Upper lobe of left lung (tissue), 6 donors: ENCODE results near the gene ZNF362. TPM values are rescaled to one million over a fixed set of nuclear protein-coding genes. Genes with fewer than 3 reads are reported as not detected.

Source experiments
- ATAC-seq, 2 donors: fragments of 200-7000 bp; cut with Tn5 transposase; one replicate each; pipeline ENCODE4 v1.9.1; 2022; ENCODE audit warnings: mild to moderate bottlenecking in 2 of 2, moderate library complexity in 2 of 2; ENCODE audit not compliant: low FRiP score in 2 of 2
- DNase-seq, 2 donors: peaks; one replicate each; pipeline ENCODE4 v3.0.0-alpha.2; 2019 to 2020
- H3K27ac ChIP-seq, 4 donors: fragments of 200-600 bp; sonication (generic); one replicate each; pipeline ENCODE4 v1.5.1; 2016 to 2019
- H3K27me3 ChIP-seq, 4 donors: fragments of 200-600 bp; sonication (generic); one replicate each; pipeline ENCODE4 v1.5.1; 2017 to 2019
- H3K36me3 ChIP-seq, 4 donors: fragments of 200-600 bp; sonication (generic); one replicate each; pipeline ENCODE4 v1.5.1; 2016 to 2019
- H3K4me1 ChIP-seq, 4 donors: fragments of 200-600 bp; sonication (generic); one replicate each; pipeline ENCODE4 v1.5.1; 2018 to 2019
- H3K4me3 ChIP-seq, 4 donors: fragments of 200-600 bp; sonication (generic); one replicate each; pipeline ENCODE4 v1.5.1; 2017 to 2019; ENCODE audit warnings: mild to moderate bottlenecking in 2 of 4, moderate library complexity in 1 of 4
- H3K9me3 ChIP-seq, 4 donors: fragments of 200-600 bp; sonication (generic); one replicate each; pipeline ENCODE4 v1.5.1; 2018 to 2019
- CTCF ChIP-seq, 6 experiments: fragments of 450-650 bp in 4 of 6; fragments of 200-600 bp in 2 of 6; sonication (generic) in 2 of 6; IDR thresholded peaks; one replicate each; pipeline ENCODE4 v1.5.1; 2016 to 2019; ENCODE audit warnings: antibody characterized with exemption in 6 of 6
- EP300 ChIP-seq, 4 donors: sonication (generic); formaldehyde crosslinking; IDR thresholded peaks; one replicate each; pipeline ENCODE4 v1.5.1; 2017; ENCODE audit warnings: antibody characterized with exemption in 4 of 4, control low read depth in 2 of 4
- POLR2A ChIP-seq, 4 donors: fragments of 450-650 bp; IDR thresholded peaks; one replicate each; pipeline ENCODE4 v1.5.1; 2016 to 2017; ENCODE audit warnings: antibody characterized with exemption in 4 of 4, mild to moderate bottlenecking in 2 of 4
- POLR2AphosphoS5 ChIP-seq, 2 donors: sonication (generic); formaldehyde crosslinking; IDR thresholded peaks; one replicate each; pipeline ENCODE4 v1.5.1; 2017; ENCODE audit warnings: antibody characterized with exemption in 2 of 2
- WGBS, 2 donors: methylation state at CpG; one replicate each; pipeline ENCODE4 v1.1.5; 2017 to 2018; 5-methylcytosine and 5-hydroxymethylcytosine counted together
- total RNA-seq, 6 donors: library from RNA; depleted of rRNA in 4 of 6; stranded (reverse); fragments of >200 nt in 4 of 6; gene quantifications; one replicate each; pipeline versions ENCODE4 v1.1.0 to v1.2.1, GENCODE V29; 2016 to 2021
- donor health status: DM: no; HTN: no; CAD: no; lungs with moderate emphysema.
- donor health status: DM: no; HTN: yes; CAD: no; lungs with severe emphysema.

Gene ZNF362
- total RNA-seq, 6 donors from 2014 or later, result 14.9 to 41.0 (median 21.3) TPM

DNA sequence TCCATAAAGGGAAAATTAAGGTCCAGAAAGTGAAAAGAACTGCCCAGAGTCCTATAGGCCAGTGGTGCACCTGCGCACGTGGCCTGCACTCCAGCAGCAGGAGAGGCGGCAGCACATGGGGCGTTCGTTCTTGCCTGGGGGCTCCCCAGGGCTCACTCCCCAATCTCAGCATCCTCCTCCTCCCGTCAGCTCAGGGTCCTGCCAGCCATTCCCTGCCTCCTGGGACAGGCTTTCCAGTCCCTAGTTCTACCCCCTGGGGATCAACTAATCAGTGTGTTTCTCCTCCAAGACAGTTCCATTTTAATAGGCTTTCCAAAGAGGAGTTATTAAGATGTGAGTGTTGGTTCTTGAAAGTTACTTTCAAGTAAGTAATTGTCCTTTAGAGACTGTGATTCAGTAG, 65.8 kb downstream of the ZNF362 start:
- Histone ChIP-seq H3K4me1 (peaks cover 3 to 15% (median 9%) of the 10 kb centered on the region in 4 donors), H3K27ac (no peak overlapping the region), H3K9me3 (no peaks in the 10 kb centered on the region), H3K4me3 (no peak overlapping the region), H3K36me3 (peaks cover 40 to 62% (median 47%) of the 10 kb centered on the region in 4 donors), H3K27me3 (no peaks in the 10 kb centered on the region)
- WGBS, 2 donors, result 93% methylated on average over 5 to 6 of the region's 6 CpGs
- ATAC-seq (no peak), DNase-seq (no peak)
- TF ChIP-seq EP300 (IDR thresholded peaks at IDR 0.05) (no peak), CTCF (IDR thresholded peaks at IDR 0.05) (no peak), POLR2A (IDR thresholded peaks at IDR 0.05) (no peak), POLR2AphosphoS5 (IDR thresholded peaks at IDR 0.05) (no peak)

GRCh38 chr1:33322870-33323585, 66.7 kb downstream of the ZNF362 start:
- H3K4me1 ChIP-seq, result peaks cover 12 to 24% (median 18%) of the 10 kb centered on the region in 4 donors
- TF ChIP-seq POLR2AphosphoS5 (IDR thresholded peaks at IDR 0.05), result peak in 1 of 2 donors; percentile 46
- no peak for TF ChIP-seq EP300 (IDR thresholded peaks at IDR 0.05)
- DNase-seq (no peak), ATAC-seq (no peak)
- 78 to 88% methylated on average over 10 of the region's 10 CpGs for WGBS, 2 donors
- H3K9me3 ChIP-seq, result no peaks in the 10 kb centered on the region
- H3K27ac ChIP-seq, result peak overlapping the region in 1 of 4 donors; percentile 12
- H3K27me3 ChIP-seq, result no peaks in the 10 kb centered on the region
- H3K4me3 ChIP-seq, result no peak overlapping the region
- H3K36me3 ChIP-seq, result peaks cover 41 to 71% (median 55%) of the 10 kb centered on the region in 4 donors

- H3K36me3 ChIP-seq, result peaks cover 50 to 79% (median 63%) of the 10 kb centered on the region in 4 donors
- DNase-seq (no peak), ATAC-seq (no peak)
- no peaks in the 10 kb centered on the region for H3K9me3 ChIP-seq
- H3K27ac ChIP-seq, result peak overlapping the region in 2 of 4 donors; percentile 4 to 12
- H3K4me3 ChIP-seq, result no peak overlapping the region
- H3K4me1 ChIP-seq, result peaks cover 20 to 33% (median 26%) of the 10 kb centered on the region in 4 donors
- TF ChIP-seq EP300 (IDR thresholded peaks at IDR 0.05) (no peak), POLR2AphosphoS5 (IDR thresholded peaks at IDR 0.05) (peak in 1 of 2 donors; percentile 1)
- H3K27me3 ChIP-seq, result no peaks in the 10 kb centered on the region
- WGBS, 2 donors, result 87 to 96% methylated on average over 8 to 14 of the region's 14 CpGs
Observed at GRCh38 chr1:33323663-33324477, 67.6 kb downstream of the ZNF362 start.

DNA sequence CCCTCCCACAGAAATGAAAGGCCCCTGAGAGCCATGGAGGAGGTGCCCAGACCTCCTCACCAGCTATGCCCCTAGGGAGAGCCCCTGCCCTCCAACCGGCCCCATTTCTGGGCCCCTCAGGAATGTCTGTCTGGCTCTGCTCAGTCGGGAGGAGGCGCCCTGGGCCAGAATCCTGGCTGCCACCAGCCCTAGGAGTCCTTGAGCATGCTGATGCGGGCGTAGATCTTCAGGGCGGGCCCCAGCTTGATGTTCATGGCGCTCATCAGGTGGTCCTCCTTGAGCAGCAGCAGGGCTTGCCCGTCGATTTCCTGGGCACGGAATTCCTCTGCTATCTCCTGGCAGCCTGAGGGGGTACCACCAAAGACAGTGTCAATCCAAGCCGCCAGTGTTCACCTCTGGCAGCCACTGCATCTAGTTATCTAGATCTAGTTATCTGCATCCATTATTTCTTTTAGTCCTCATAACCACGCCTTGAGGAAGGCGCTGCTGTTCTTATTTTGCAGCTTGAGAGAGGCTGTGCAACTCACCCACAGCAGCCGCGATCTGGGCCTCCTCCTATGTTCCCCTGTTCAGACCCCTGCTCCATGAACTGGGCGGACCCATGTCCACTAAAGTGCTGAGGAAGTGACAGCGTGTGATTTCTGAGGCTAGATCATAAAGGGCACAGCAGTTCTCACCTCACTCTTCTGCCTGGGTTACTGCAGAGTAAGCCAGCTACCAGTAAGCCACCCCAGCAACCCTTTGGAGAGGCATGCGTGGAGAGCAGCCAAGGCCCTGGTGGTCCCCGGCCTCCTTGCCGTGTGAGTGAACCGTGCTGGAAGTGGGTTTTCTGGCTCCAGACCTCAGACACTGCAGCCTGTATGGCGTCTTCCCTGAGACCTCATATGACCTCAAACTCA, 68.6 kb downstream of the ZNF362 start:
- Histone ChIP-seq H3K27me3 (no peaks in the 10 kb centered on the region), H3K4me3 (no peak overlapping the region), H3K27ac (peak overlapping the region in 2 of 4 donors; percentile 78 to 86), H3K9me3 (no peaks in the 10 kb centered on the region), H3K36me3 (peaks cover 60 to 90% (median 74%) of the 10 kb centered on the region in 4 donors), H3K4me1 (peaks cover 24 to 35% (median 30%) of the 10 kb centered on the region in 4 donors)
- 87 to 92% methylated on average over 14 to 16 of the region's 22 CpGs for WGBS, 2 donors
- TF ChIP-seq POLR2AphosphoS5 (IDR thresholded peaks at IDR 0.05), result no peak
- no peak for ATAC-seq
- no peak for DNase-seq

DNA sequence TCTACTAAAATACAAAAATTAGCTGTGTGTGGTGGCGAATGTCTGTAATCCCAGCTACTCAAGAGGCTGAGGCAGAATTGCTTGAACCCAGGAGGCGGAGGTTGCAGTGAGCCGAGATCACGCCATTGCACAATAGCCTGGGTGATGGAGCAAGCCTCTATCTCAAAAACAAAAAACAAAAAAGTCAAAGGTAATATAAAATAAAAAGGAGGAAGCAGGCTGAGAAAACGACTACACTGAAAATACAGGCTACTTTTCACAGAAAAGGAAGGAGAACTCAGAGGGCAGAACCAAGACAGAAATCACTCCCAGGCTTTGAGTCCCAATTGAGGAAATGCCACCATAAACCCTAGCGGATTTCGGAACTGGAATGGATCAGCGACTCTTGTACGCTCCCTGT, 70.5 kb downstream of the ZNF362 start:
- Histone ChIP-seq H3K27me3 (no peaks in the 10 kb centered on the region), H3K36me3 (peaks cover 79 to 100% (median 92%) of the 10 kb centered on the region in 4 donors), H3K4me3 (no peak overlapping the region), H3K9me3 (no peaks in the 10 kb centered on the region), H3K4me1 (peaks cover 30 to 49% (median 36%) of the 10 kb centered on the region in 4 donors), H3K27ac (peak overlapping the region; percentile 60 to 86 (median 78))
- TF ChIP-seq EP300 (IDR thresholded peaks at IDR 0.05) (no peak), POLR2A (IDR thresholded peaks at IDR 0.05) (peak in 1 of 4 donors; percentile 34), POLR2AphosphoS5 (IDR thresholded peaks at IDR 0.05) (peak; percentile 23 to 50)
- ATAC-seq (peak in 1 of 2 donors; percentile 43), DNase-seq (peak in 1 of 2 donors; percentile 53)
- WGBS, 2 donors, result 64 to 70% methylated on average over 9 of the region's 9 CpGs

DNA sequence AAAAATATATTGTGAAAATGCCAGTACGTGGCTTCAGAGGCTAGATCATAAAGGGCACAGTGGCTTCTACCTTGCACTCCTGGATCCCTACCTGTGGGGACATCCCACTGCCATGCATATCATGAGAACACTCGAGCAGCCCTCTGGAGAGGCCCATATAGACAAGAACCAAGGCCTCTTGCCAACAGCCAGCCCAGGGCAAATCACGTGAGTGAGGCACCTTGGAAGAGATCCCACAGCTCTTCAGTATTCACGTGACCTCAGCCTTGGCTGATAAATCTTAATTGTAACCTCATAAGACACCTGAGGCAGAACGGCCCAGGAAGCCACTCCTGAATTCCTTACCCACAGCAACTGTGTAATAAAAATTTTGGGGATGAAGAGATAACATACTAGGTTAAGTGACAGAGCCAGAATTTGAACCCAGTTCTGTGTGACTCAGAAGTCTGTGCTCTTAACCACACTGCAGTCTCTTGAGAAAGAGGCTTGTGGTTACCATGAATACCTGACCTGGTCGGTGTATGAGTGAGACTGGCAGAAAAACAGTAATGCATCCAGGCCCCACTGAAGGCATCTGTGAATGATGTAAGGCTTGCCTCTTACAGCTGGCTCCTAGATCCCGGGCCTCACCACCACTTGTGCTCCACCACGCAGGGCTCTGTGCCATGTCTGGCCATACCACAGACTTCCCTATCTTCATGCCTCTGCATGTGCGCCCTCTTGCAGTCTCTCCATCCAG, 71.5 kb downstream of the ZNF362 start:
- 42 to 53% methylated on average over 8 to 9 of the region's 9 CpGs for WGBS, 2 donors
- H3K27ac ChIP-seq, result peak overlapping the region; percentile 60 to 86 (median 78)
- TF ChIP-seq CTCF (IDR thresholded peaks at IDR 0.05) (no peak), POLR2AphosphoS5 (IDR thresholded peaks at IDR 0.05) (peak; percentile 14 to 62), EP300 (IDR thresholded peaks at IDR 0.05) (no peak), POLR2A (IDR thresholded peaks at IDR 0.05) (no peak)

More for the DNA sequence above, 71.5 kb downstream of the ZNF362 start:
- peaks cover 39 to 59% (median 46%) of the 10 kb centered on the region in 4 donors for H3K4me1 ChIP-seq
- no peaks in the 10 kb centered on the region for H3K9me3 ChIP-seq
- peaks cover 80 to 100% (median 98%) of the 10 kb centered on the region in 4 donors for H3K36me3 ChIP-seq
- no peak overlapping the region for H3K4me3 ChIP-seq
- DNase-seq, result peak in 1 of 2 donors; percentile 85
- peak; percentile 60 to 72 for ATAC-seq
- H3K27me3 ChIP-seq, result no peaks in the 10 kb centered on the region
